Measurements from ENCODE around the gene GFRAL.

Gene GFRAL

GRCh38 chr6:55437141-55437540 lies 109.9 kb downstream of the GFRAL start:
- DNase-seq: no peak

DNA sequence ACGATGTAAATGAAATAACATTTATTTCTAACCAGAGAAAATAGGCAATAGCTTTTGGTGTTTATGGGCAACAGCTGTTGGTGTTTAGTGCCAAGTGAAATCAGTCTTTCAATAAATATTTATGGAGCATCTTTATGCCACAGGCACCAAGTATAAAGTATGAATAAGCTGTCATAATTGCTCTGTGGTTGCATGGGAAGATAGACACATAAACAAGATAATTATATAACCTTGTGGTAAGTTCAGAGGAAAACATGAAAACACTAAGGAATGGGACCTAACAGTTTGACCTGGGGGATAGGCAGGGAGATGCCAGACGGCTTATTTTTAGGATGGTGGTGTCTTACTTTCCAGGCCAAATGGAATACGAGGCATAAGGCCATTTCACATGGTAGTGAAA lies 110.9 kb downstream of the GFRAL start:
- DNase-seq: no peak

- DNase-seq: no peak
These were observed 116.2 kb downstream of the GFRAL start for GRCh38 chr6:55443238-55444134.

GRCh38 chr6:55445648-55446204 lies 118.5 kb downstream of the GFRAL start:
- no peak for DNase-seq

- DNase-seq: no peak
These were observed 120.6 kb downstream of the GFRAL start for GRCh38 chr6:55447891-55448290.

GRCh38 chr6:55448451-55448850 lies 121.2 kb downstream of the GFRAL start:
- DNase-seq: no peak

- no peak for DNase-seq
These were observed 122.0 kb downstream of the GFRAL start for GRCh38 chr6:55449225-55449624.

DNA sequence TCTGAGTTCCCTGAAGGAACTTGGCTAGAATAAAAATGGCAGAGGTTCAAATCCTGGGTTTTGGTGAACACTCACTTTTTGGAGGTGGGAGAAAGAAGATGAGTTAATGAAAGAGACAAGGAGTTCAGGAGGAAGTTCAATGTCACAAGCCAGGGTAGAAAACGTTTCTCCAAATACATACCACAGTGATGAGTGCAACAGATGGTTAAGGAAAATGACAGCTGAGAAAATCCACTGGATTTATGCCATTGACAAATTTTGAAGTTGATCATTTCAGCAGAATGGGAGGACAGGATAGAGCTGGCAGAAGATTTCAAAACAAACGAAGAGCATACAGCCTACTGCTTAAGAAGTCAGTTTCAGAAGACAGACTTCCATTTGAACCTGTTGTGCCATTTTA lies 122.7 kb downstream of the GFRAL start:
- DNase-seq: no peak

Data from NCI-H1436 treated with DMSO at 0.1 percent for 48 hours (cell line).